GM19372 (cell line): ENCODE data around the gene P2RX4.
"Not testable (repeated sequence)": the region's sequence is repeated elsewhere in the genome, so short reads cannot be mapped to it uniquely, and the experiment has no call there.

Source experiments
- ATAC-seq: cut with Tn5 transposase; IDR thresholded peaks from one replicate; pipeline ENCODE4 v1.9.1; 2021; ENCODE audit warnings: mild to moderate bottlenecking, low read depth, moderate library complexity; ENCODE audit not compliant: unreplicated experiment

P2RX4 gene

DNA sequence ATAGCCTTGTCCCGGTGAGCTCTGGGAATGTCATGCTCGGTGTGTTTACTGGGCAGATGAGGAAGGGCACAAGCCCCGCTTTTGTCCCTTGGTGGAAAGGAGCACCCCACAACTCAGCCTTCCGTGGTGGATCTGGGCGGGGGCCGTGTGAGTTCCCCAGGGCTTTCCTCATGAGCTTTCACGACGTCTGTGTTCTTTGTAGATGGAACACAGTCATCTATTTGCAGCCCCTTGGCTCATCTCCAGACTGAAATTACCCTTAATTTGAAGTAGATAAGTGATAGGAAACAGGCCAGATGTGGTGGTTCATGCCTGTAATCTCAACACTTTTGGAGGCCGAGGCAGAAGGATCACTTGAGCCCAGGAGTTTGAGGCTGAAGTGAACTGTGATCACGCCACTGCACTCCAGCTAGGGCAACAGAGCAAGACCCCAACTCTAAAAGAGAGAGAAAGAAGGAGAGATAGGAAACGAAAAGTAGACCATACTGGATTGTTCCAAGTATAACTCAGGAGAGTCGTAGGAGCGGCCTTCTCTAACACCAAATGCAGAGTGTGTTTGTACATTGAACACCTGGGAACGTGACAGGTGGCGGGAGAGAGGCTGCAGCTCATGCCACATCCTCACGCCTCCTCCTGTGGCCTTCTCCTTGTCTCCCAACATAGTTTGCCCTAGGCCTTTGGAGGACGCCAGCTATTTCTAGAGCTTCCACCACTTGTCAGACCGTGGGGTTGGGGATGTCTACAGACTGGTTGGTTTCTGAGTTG lies 8.8 kb downstream of the P2RX4 start:
- ATAC-seq, result no peak

GRCh38 chr12:121219353-121219986 lies 9.5 kb downstream of the P2RX4 start:
- no peak for ATAC-seq

DNA sequence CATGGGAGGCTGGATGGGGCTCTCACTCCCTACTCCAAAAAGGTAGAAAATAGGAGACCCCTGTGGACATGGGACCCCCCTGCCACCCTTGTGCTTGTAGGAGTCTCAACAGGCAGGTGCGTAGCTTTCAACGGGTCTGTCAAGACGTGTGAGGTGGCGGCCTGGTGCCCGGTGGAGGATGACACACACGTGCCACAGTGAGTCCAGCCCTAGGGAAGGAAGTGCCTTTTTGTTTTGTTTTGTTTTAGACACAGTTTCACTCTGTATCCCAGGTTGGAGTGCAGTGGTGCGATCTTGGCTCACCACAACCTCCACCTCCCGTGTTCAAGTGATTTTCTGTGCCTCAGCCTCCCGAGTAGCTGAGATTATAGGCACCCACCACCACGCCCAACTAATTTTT lies 12.9 kb downstream of the P2RX4 start:
- no peak for ATAC-seq

- ATAC-seq, result no peak
Measured at GRCh38 chr12:121223292-121224285, 13.7 kb downstream of the P2RX4 start.

DNA sequence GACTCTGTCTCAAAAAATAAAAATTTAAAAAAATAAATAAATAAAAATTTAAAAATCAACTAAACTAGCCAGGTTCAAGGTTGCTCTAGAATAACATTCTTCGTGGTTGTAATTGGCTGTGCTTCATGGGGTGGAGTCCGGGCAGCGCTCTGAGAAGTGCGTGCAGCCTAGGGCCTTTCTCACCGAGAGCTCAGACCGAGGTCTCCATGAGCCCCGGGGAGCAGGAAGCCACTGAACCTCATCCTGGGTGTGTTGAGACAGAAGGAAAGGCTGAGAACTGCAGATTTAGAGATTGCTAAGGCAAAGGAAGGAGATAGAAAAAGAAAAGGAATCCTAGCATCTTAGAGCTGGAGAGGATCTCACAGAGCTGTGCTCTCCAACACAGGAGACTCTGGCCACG lies 14.7 kb downstream of the P2RX4 start:
- ATAC-seq, result no peak

DNA sequence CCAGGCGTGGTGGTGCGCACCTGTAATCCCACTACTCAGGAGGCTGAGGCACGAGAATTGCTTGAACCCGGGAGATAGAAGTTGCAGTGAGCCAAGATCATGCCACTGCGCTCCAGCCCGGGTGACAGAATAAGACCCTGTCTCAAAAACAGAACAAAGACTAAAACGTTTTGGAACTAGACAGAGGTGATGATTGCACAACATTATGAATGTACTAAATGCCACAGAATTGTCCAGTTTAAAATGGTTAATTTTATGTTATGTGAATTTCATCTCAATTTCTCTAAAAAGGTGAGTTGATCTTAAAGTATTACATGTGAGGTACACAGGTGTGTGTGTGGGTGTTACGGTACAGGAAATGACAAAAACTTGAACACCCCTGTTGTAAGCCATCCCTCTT lies 16.5 kb downstream of the P2RX4 start:
- no peak for ATAC-seq

- not testable (repeated sequence) for ATAC-seq
Measured at GRCh38 chr12:121226871-121227270, 16.9 kb downstream of the P2RX4 start.

DNA sequence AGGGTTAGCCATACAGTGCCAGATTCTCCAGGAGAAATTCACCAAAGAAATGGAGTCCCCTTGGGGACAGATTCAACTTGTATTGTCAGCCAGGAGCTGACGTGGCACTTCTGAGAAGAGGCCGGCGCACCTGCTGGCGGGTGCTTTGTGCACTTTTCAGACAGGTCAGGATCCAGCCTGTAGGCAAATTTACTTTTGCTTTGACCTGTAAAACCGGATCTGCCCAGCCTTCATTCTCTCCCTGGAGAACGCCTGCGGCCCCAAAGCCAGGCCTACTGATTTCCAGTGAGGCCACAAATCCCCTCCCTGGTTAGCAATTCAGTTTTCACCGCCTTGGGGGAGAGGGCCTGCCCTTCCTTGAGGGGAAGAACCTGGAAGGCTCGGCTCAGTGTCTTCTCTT lies 17.4 kb downstream of the P2RX4 start:
- ATAC-seq, result peak; percentile 72

- no peak for ATAC-seq
Measured at GRCh38 chr12:121228919-121229665, 19.2 kb downstream of the P2RX4 start.

GRCh38 chr12:121229826-121230537 lies 20.1 kb downstream of the P2RX4 start:
- not testable (repeated sequence) for ATAC-seq

DNA sequence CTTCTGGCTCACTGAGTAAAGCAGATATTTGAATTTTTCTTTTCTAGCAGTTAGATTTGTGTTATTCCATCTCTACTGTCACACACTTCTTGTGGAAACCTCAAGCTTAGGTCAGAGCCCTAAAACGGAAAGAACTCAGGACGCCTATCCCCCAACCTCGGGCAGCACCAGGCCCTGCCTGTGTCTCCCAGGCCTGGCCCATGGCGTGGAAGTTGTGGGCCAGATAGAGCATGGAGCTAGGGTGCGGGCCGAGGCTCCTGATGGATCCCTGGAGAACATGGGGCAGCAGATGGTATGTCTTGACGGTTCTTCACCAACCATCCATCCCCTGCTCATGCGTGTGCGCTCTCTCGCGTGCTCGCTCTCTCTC lies 20.6 kb downstream of the P2RX4 start:
- ATAC-seq, result no peak

- no peak for ATAC-seq
Measured at GRCh38 chr12:121232163-121232562, 22.2 kb downstream of the P2RX4 start.

DNA sequence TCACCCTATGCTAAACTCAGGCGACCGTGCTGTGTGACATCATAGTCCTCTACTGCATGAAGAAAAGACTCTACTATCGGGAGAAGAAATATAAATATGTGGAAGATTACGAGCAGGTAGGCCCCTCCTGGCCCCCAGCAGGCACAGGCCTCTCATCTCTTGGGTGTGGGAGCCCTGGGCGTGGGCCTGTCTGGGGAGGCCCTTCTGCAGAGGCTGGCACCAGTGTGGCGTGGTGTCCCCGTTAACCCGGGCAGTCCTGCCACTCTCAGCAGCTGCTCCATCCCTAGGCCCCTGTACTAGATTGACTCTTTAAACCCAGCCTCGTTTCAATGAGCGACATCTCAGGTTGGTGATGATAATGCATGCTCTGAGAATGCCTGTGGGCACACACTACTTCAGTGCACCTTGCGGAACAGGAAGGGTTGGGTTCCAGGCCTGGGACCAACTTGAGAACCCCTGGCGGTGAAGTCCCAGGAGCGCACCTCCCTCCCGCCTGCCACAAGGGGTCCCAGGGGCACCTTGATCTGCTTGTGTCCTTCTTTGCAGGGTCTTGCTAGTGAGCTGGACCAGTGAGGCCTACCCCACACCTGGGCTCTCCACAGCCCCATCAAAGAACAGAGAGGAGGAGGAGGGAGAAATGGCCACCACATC lies 23.2 kb downstream of the P2RX4 start:
- ATAC-seq, result no peak

- ATAC-seq, result no peak
Measured at GRCh38 chr12:121233628-121234020, 23.7 kb downstream of the P2RX4 start.

DNA sequence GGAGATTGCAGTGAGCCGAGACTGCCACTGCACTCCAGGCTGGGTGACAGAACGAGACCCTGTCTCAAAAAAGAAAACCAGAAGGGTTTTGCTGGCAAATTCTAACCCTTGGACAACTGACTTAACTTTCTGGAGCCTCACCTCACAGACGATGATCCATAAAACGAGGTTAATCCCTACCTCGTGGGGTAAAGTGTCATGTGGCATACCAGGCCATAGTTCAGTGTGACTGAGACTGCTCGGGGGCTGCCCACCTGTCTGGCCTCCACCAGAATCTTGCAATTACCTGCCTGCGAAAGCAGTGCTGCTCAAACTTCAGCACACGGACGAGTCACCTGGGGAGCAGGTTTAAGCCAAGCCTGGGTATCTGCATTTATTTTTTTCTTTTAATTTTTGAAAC lies 26.8 kb downstream of the P2RX4 start:
- ATAC-seq, result no peak

GRCh38 chr12:121237415-121237814 lies 27.5 kb downstream of the P2RX4 start:
- no peak for ATAC-seq

- no peak for ATAC-seq
Measured at GRCh38 chr12:121238086-121238485, 28.2 kb downstream of the P2RX4 start.

- ATAC-seq, result no peak
Measured at GRCh38 chr12:121238604-121239350, 28.8 kb downstream of the P2RX4 start.
